Subcutaneous adipose tissue (tissue), 4 donors: ENCODE measurements around the gene ALDH1A3. TPM values are rescaled to one million over a fixed set of nuclear protein-coding genes. Genes with fewer than 3 reads are reported as not detected.

Experiments used
- CTCF ChIP-seq: fragments of 450-650 bp; IDR thresholded peaks from one replicate; pipeline ENCODE4 v1.5.1; 2016; ENCODE audit warnings: low read depth, mild to moderate bottlenecking, control low read depth, antibody characterized with exemption, moderate library complexity
- total RNA-seq, 4 donors: library from RNA; depleted of rRNA; stranded (reverse); fragments of >200 nt; gene quantifications; one replicate each; pipeline ENCODE4 v1.1.0, GENCODE V29; 2016

Gene ALDH1A3
- total RNA-seq, 4 donors from 2014 or later, result 9.6 to 54.3 (median 36.6) TPM

DNA sequence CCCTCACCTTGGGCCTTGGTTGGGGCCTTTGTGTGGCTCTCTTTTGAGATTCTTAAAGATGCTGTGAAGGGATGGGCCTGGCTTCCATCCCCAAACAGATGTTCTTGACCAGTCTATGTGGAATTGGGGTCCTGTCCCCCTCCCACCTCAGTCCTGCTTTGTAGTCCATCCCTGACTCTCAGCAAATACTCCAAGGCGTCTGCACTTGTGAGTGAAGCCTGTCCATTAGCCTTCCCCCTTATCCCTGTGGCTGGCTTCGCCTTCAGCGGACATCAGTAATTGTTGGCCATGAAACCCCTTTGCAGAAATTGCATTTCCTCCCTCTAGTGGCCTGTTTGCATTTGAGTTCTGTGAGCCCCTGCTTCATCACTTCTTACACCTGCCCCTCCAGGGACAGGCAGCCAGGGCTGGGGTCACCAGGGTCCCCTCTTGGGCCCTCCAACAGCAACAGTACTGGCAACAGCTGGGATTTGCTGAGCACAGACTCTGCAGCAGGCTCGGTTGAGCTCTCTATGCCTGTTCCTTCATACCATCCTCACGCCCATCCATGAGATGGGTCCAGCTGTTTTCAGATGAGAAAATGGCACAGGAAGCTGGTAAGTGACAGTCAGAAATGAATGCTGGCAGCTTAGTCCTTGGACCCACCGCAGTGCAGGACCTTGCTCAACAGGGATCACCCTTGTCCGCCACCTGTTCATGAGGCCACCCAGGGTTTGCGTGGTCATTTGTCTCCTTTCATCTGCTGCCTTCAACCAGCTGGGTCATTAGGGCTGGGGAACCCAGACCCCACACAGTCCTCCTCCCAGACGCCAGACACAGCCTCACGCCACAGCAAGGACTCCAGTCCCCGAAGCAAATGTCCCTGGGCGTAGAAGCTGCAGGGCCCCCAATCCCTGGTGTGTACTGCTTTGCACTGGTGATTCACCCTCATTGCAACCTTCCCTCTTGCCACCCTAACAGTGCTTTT lies 30.6 kb downstream of the ALDH1A3 start:
- TF ChIP-seq CTCF, result no peak

DNA sequence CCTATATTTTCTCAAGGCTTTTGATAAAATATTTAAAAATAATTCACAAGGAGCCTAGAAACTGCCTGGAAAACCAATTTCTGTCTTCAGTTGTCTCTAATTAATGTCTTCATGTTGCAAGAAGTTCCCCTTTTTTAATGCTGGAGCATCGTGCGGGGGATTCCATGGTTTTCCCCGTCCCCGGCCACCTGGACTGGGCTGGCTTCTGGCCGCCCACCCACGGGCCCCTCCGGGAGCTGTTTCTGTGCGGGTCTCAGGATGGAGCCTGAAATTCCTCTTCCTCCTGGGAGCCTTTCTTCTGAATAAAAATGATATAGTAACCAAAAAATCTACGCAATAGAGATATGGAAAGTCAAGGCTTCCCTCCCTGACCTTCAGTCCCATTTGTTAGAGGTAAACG lies 31.5 kb downstream of the ALDH1A3 start:
- TF ChIP-seq CTCF, result no peak

DNA sequence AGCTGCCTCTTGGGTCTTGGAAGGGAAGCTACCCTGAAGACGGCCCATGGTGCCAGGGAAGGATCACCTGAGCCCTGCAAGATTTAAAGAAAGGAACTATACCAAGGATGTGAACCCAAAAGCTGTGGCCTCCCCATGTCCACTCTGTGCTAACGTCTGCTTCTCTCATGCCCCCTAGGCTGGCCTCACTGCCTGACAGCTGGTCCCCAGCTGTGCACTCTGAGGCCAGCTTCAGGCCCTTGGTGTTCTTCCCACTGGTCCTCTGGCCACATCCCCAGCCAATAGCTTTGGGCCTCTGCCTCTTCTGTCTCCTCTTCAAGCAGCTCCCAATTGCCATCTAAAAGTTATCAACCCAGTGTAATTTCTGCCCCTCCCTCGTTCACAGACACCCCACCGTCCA lies 34.3 kb downstream of the ALDH1A3 start:
- no peak for TF ChIP-seq CTCF

DNA sequence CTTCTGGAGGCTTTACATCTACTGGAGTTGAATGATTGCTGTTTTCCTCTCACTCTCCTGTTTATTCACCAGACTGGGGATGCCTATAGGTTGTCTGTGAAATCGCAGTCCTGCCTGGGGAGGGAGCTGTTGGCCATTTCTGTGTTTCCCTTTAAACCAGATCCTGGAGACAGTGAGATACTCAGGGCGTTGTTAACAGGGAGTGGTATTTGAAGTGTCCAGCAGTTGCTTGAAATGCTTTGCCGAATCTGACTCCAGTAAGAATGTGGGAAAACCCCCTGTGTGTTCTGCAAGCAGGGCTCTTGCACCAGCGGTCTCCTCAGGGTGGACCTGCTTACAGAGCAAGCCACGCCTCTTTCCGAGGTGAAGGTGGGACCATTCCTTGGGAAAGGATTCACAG lies 35.2 kb downstream of the ALDH1A3 start:
- TF ChIP-seq CTCF, result no peak

DNA sequence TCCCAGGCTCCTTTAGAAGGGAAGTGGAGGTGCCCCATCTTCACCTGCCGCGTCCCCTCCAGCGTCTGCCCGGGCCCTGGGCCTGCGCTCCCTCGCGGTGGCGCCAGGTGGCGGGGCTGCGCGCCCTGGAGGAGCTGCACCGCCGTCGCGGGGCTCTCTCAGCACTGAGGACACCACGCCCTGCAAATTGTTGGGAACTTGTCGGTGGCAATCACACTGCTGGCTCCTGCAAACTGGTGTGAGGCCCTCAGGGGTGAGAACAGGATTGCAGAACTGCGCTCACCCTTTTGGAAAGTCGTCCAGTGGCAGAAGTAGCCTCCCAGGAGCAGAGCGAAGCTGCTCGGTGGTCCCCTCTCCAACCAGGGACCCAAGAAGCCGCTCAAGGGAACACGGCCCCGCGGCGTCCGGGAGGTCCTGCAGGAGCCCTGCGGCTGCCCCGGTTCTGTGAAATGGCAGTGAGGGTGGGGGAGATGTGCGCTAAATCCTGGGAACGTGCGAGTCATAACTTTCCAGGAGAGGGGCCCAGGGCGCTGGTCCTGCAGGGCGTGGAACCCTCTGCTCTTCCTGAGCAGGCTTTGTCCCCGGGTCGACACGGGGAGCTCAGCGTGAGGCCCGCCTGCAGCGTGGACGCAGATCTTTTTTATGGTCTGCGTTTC lies 38.5 kb downstream of the ALDH1A3 start:
- no peak for TF ChIP-seq CTCF

DNA sequence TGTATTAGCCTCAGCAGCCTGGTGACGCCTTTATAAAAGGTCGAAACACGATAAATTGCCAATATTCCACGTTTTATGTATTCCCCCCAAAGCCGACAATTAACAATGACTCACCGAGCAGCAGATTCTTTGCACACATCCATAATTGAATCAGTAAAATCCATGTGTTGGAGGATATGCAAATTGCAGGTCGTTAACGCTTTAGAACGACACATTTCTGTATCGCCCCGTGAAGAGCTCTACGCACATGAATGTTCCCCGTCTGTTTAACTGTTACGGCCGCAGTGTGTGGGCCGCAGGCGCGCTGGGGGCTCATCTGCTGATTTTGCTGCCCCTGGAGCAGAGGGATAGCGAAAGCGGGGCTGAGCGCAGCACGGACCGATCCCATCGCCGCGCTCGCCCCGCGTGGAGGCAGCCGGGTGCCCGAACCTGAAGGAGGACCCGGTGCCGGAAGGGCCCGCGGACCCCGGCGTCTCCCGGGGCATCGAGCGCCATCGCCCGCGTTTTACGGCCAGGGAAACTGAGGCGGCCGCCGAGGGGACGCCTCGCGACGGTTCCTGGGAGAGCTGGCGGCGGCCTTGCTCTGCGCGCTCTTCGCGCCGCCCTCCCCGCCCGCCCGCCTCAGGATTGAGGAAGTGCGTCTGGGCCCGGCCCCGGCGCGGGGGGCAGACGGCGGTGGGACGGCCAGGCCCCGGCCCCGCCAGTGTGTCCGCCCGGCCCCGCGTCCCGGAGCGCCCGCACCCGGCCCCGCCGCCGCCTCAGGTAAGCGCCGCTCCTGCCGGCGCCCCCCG lies 39.3 kb downstream of the ALDH1A3 start, which contains the start of gene LRRK1:
Gene LRRK1, plus strand, starts transcription at position 668 of the 791 bp plus-strand sequence. CDS start 5,276 bp downstream, outside the sequence.
- TF ChIP-seq CTCF, result no peak
